ENCODE data around the gene PFKFB2.

DNA sequence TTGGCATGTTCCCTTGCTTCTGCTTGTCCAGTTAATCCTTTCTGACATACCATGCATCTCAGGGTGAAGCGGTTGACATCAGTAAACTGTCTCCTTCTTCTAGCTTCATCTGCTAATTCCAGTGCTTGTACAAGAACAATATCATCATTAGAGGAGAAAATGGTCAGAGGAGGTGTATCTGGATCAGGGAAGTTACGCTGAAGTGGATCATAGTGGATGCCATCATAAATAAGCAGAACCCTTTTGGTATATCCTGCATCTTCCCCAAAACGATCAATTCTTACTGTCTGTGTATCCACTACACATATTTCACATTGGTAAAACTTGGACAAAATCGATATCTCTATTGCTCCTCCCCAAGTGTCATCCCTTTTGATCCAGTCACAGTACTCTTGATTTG lies 4.0 kb upstream of the PFKFB2 start:
- TF ChIP-seq, protein P1, sequence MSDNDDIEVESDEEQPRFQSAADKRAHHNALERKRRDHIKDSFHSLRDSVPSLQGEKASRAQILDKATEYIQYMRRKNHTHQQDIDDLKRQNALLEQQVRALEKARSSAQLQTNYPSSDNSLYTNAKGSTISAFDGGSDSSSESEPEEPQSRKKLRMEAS (IDR thresholded peaks at IDR 0.05): no peak
- TF ChIP-seq, protein P2, sequence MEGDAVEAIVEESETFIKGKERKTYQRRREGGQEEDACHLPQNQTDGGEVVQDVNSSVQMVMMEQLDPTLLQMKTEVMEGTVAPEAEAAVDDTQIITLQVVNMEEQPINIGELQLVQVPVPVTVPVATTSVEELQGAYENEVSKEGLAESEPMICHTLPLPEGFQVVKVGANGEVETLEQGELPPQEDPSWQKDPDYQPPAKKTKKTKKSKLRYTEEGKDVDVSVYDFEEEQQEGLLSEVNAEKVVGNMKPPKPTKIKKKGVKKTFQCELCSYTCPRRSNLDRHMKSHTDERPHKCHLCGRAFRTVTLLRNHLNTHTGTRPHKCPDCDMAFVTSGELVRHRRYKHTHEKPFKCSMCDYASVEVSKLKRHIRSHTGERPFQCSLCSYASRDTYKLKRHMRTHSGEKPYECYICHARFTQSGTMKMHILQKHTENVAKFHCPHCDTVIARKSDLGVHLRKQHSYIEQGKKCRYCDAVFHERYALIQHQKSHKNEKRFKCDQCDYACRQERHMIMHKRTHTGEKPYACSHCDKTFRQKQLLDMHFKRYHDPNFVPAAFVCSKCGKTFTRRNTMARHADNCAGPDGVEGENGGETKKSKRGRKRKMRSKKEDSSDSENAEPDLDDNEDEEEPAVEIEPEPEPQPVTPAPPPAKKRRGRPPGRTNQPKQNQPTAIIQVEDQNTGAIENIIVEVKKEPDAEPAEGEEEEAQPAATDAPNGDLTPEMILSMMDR (IDR thresholded peaks at IDR 0.05; ENCODE audit: control extremely low read depth in 1 of 3, insufficient read depth in 1 of 3, low read depth in 1 of 3, low read length in 3 of 3): no peak
- TF ChIP-seq POLR2A (IDR thresholded peaks at IDR 0.05; ENCODE audit: control extremely low read depth in 1 of 2, low read depth in 2 of 2, low read length in 2 of 2): no peak
- TF ChIP-seq CBX5 (IDR thresholded peaks at IDR 0.05; ENCODE audit: low read depth, low read length): no peak

All from H1 (cell line).